ENCODE measurements around the gene ZBED4.

Gene ZBED4

DNA sequence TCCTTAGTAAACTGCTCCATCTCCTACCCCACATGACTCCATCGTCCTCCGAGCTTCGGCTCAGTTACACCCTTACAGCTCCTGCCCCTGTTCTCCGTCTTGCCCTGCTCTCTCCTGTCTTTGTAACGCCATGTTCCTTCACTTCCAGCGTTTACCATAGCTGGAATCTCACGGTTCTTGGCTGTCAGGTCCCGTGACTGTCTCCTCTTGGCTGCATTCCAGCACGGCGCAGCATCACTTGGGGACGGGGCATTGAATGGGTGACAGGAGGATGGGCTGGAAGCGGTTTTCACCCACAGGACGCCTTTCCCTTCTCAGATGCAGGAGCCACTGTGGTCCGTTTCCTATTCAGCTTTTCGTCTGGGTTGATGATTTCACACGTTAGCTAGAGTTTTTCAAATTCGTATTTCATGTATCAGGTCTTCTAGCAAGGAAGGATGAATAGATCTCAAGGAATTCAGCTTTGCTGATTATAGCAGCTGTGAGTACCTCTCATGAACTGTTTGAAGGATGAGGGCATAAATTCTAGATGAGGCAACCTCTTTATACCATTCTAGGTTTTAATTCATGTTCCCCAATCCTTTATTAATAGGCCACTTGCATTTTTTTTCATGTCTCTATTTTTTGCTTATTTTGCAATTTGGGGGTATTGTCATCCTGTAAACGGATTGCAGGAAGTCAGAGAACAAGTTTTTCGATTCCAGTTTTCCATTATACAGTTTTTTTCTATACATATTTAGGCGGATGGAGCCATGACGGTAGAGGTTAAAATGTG lies 29.1 kb downstream of the ZBED4 start:
- TF ChIP-seq CTCF (IDR thresholded peaks at IDR 0.05; ENCODE audit: insufficient read depth, low read length, poor library complexity, severe bottlenecking), result no peak
- no peak for DNase-seq (ENCODE audit: extremely low read depth, insufficient read length)
- Histone ChIP-seq H3K27me3 (replicated peaks; ENCODE audit: control insufficient read depth, insufficient read depth, low read length) (no peaks in the 10 kb centered on the region), H3K36me3 (ENCODE audit: control insufficient read depth, insufficient read depth, low read length) (peaks cover 9% of the 10 kb centered on the region), H3K4me3 (replicated peaks; ENCODE audit: low read depth, low read length) (no peak overlapping the region)

DNA sequence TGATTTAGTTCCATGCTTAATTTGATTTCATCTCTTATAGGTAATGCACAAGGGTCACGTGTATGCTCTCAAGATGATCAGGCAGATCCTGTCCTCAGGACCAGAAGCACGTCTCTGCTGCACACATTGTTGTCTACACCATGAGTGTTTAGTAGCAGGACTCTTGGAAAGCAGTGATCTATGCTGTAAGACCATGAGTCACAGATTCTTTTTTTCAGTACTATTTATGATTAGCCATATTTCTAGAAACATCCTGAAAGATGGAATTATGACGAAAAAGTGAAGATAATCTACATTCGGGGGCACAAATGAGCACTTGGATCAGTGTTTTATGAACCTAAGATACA lies 29.6 kb downstream of the ZBED4 start:
- peaks cover 11% of the 10 kb centered on the region for H3K36me3 ChIP-seq (ENCODE audit: control insufficient read depth, insufficient read depth, low read length)
- no peaks in the 10 kb centered on the region for H3K27me3 ChIP-seq (replicated peaks; ENCODE audit: control insufficient read depth, insufficient read depth, low read length)
- TF ChIP-seq CTCF (IDR thresholded peaks at IDR 0.05; ENCODE audit: insufficient read depth, low read length, poor library complexity, severe bottlenecking), result no peak
- H3K4me3 ChIP-seq (replicated peaks; ENCODE audit: low read depth, low read length), result no peak overlapping the region
- DNase-seq (ENCODE audit: extremely low read depth, insufficient read length), result no peak

DNA sequence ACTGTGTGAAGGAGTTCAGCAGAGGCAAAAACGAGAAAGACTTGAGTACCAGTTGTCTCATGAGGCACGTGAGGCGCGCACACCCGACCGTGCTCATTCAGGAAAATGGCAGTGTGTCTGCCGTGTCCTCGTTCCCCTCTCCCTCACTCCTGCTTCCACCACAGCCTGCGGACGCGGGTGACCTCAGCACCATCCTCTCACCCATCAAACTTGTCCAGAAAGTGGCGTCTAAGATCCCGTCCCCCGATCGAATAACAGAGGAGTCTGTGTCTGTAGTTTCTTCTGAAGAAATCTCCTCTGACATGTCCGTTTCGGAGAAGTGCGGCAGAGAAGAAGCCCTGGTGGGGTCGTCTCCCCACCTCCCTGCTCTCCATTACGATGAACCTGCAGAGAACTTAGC lies 30.4 kb downstream of the ZBED4 start:
- H3K36me3 ChIP-seq (ENCODE audit: control insufficient read depth, insufficient read depth, low read length), result peaks cover 14% of the 10 kb centered on the region
- TF ChIP-seq CTCF (IDR thresholded peaks at IDR 0.05; ENCODE audit: insufficient read depth, low read length, poor library complexity, severe bottlenecking), result no peak
- no peak for DNase-seq (ENCODE audit: extremely low read depth, insufficient read length)
- no peak overlapping the region for H3K4me3 ChIP-seq (replicated peaks; ENCODE audit: low read depth, low read length)
- H3K27me3 ChIP-seq (replicated peaks; ENCODE audit: control insufficient read depth, insufficient read depth, low read length), result no peaks in the 10 kb centered on the region

GRCh38 chr22:49884503-49885260 lies 31.0 kb downstream of the ZBED4 start:
- H3K27me3 ChIP-seq (replicated peaks; ENCODE audit: control insufficient read depth, insufficient read depth, low read length), result no peaks in the 10 kb centered on the region
- H3K36me3 ChIP-seq (ENCODE audit: control insufficient read depth, insufficient read depth, low read length), result peaks cover 16% of the 10 kb centered on the region
- DNase-seq (ENCODE audit: extremely low read depth, insufficient read length), result no peak
- H3K4me3 ChIP-seq (replicated peaks; ENCODE audit: low read depth, low read length), result no peak overlapping the region
- no peak for TF ChIP-seq CTCF (IDR thresholded peaks at IDR 0.05; ENCODE audit: insufficient read depth, low read length, poor library complexity, severe bottlenecking)

GRCh38 chr22:49885281-49885680 lies 31.6 kb downstream of the ZBED4 start:
- DNase-seq (ENCODE audit: extremely low read depth, insufficient read length), result no peak
- no peaks in the 10 kb centered on the region for H3K27me3 ChIP-seq (replicated peaks; ENCODE audit: control insufficient read depth, insufficient read depth, low read length)
- H3K36me3 ChIP-seq (ENCODE audit: control insufficient read depth, insufficient read depth, low read length), result peaks cover 16% of the 10 kb centered on the region
- no peak for TF ChIP-seq CTCF (IDR thresholded peaks at IDR 0.05; ENCODE audit: insufficient read depth, low read length, poor library complexity, severe bottlenecking)
- H3K4me3 ChIP-seq (replicated peaks; ENCODE audit: low read depth, low read length), result no peak overlapping the region
